Activated CD8-positive, alpha-beta memory T cell treated with anti-CD3 and anti-CD28 coated beads, Interleukin-2, amount 10 ng/mL, durations not matched to agents 7 days and 5 days (primary cell): ENCODE results near the gene SLC35D1. TPM values are rescaled to one million over a fixed set of nuclear protein-coding genes. Genes with fewer than 3 reads are reported as not detected.

Experiments
- ATAC-seq: fragments of 150-1000 bp; cut with Tn5 transposase; one replicate; pipeline ENCODE4 v1.10.0; 2021; ENCODE audit warnings: moderate library complexity
- CTCF ChIA-PET: fragments of 350-600 bp; sonication (Branson Sonifier 250); formaldehyde crosslinking; loops from one replicate; lab custom pipeline; 2021; ENCODE audit warnings: antibody characterized with exemption; lab: Charles Lee
- DNase-seq: peaks from one replicate; pipeline ENCODE4 v3.0.0-alpha.2; 2020
- H3K27ac Mint-ChIP-seq: one replicate; pipeline ENCODE4 v1.8.0; 2021; ENCODE audit warnings: mild to moderate bottlenecking, mixed read lengths
- H3K27me3 Mint-ChIP-seq: one replicate; pipeline ENCODE4 v1.8.0; 2021; ENCODE audit warnings: mixed read lengths
- H3K36me3 Mint-ChIP-seq: one replicate; pipeline ENCODE4 v1.8.0; 2021; ENCODE audit warnings: mild to moderate bottlenecking, mixed read lengths
- H3K4me1 Mint-ChIP-seq: one replicate; pipeline ENCODE4 v1.8.0; 2021; ENCODE audit warnings: mixed read lengths
- H3K4me3 Mint-ChIP-seq: one replicate; pipeline ENCODE4 v1.8.0; 2021; ENCODE audit warnings: mild to moderate bottlenecking, moderate library complexity, mixed read lengths
- H3K9me3 Mint-ChIP-seq: one replicate; pipeline ENCODE4 v1.8.0; 2022; ENCODE audit warnings: low read depth, mixed read lengths
- total RNA-seq, 2 experiments: library from RNA; stranded (reverse); gene quantifications; one replicate each; pipeline ENCODE4 v1.2.3, GENCODE V29; 2021

Gene SLC35D1
- total RNA-seq, 2 experiments from 2014 or later, result 9.1 to 15.2 TPM

DNA sequence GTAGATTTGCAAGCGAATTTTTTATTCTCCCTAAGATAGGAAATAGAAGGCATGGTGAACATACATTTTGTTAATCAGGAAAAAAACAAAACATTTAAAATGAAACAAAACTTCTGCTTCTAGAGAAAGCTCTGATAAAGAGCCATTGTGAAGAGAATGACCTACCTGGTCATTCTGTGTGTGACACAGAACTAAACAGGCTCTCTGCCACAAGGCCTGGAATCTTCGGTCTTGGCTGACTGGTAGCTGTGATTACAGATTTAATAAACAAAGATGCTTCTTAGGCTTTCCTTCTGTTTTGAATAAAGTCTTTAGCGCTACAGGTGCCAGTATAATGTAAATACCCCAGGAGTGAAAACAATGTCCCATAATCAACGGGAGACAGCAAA is 22.1 kb downstream of the SLC35D1 start:
- DNase-seq, result no peak
- Mint-ChIP-seq H3K27ac (no peak overlapping the region), H3K9me3 (peaks cover 5% of the 10 kb centered on the region), H3K4me1 (no peaks in the 10 kb centered on the region), H3K27me3 (no peaks in the 10 kb centered on the region), H3K4me3 (no peak overlapping the region), H3K36me3 (peaks cover 36% of the 10 kb centered on the region)
- CTCF ChIA-PET, result no interaction called here
- ATAC-seq, result no peak

DNA sequence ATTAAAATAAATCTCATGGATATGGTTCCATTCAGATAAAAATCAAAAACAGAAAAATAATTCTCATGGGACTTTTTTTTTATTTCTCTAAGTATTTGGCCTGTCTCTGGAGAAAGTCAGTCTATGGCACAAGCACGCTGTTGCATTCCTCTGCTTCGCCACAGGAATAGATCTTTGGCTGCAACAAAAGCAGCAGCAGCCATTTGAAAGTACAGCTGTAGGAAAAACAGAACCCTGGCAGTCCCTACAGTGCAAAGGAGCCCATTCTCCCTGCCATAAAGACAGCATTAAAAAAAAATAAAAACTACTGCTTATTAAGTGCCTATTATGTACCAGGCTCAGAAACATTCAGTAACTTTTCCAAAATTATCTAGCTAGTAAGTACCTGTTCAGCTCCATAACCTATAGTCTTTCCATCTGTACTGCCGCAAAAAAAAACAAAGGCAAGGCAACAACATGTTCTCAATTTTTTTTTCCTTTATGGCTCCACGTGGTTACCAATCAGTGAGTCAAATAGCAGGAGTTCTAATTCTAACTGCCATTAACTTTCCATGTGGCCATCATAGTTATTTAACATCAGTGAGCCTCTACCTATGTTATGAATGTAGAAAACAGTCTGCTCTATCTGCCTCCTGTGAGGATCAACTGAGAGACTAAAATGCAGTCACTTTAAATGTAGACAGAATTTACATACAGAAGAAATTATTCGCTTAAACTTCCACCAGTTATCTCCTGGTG is 22.7 kb downstream of the SLC35D1 start:
- Mint-ChIP-seq H3K27me3 (no peaks in the 10 kb centered on the region), H3K4me1 (no peaks in the 10 kb centered on the region), H3K4me3 (no peak overlapping the region), H3K27ac (no peak overlapping the region), H3K36me3 (peaks cover 30% of the 10 kb centered on the region), H3K9me3 (peaks cover 3% of the 10 kb centered on the region)
- ATAC-seq (no peak), DNase-seq (no peak)
- CTCF ChIA-PET, result no interaction called here

DNA sequence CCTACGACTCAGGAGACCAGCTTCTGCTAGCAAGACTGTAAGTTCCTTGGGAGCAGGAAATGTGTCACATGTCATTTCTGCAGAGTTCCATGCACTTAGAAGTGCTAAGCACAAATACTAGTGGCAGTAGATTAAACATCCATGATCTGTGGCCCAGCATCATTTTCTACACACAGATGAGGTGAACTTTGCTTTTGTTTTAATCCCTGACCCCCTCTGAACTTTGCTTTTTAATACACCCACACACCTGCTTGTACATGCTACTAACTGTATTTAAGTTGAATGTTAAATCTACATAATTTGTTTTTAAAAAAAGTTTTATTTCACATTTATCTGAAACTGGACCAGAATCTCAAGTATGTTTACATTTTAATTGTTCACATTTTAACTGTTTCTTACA is 24.5 kb downstream of the SLC35D1 start:
- H3K4me3 Mint-ChIP-seq, result no peak overlapping the region
- no peaks in the 10 kb centered on the region for H3K9me3 Mint-ChIP-seq
- CTCF ChIA-PET, result interaction anchor here (0.5 kb wide), 1 partner anchor 379 kb away, joined by 3 read pairs; no protein-coding TSS in a partner anchor
- H3K4me1 Mint-ChIP-seq, result no peaks in the 10 kb centered on the region
- DNase-seq, result no peak
- peaks cover 30% of the 10 kb centered on the region for H3K36me3 Mint-ChIP-seq
- ATAC-seq, result no peak
- H3K27me3 Mint-ChIP-seq, result no peaks in the 10 kb centered on the region
- no peak overlapping the region for H3K27ac Mint-ChIP-seq

DNA sequence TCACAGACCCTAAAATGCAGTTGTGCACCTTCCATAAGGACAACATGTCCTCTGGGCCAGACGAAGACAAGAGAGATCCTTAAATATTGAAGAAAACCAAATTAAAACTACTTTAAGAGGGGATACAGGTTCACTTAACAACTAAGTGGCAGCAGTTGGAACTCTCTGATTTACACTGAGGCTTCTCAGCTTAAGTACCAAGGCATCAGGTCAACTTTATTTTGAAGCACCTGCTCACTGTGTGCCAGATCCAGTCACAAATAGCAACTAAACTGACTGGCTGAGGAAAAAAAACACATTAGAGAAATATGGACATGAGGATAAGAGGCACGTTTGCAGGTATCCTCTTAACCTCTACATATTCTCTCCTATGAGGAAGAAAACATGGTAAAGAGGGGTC is 33.2 kb downstream of the SLC35D1 start:
- no peak overlapping the region for H3K27ac Mint-ChIP-seq
- no peak for DNase-seq
- CTCF ChIA-PET, result interaction anchor here (0.6 kb wide), 1 partner anchor 8 kb away, joined by 3 read pairs; no protein-coding TSS in a partner anchor
- H3K4me1 Mint-ChIP-seq, result no peaks in the 10 kb centered on the region
- no peaks in the 10 kb centered on the region for H3K9me3 Mint-ChIP-seq
- ATAC-seq, result no peak
- no peaks in the 10 kb centered on the region for H3K27me3 Mint-ChIP-seq
- peaks cover 35% of the 10 kb centered on the region for H3K36me3 Mint-ChIP-seq
- no peak overlapping the region for H3K4me3 Mint-ChIP-seq

DNA sequence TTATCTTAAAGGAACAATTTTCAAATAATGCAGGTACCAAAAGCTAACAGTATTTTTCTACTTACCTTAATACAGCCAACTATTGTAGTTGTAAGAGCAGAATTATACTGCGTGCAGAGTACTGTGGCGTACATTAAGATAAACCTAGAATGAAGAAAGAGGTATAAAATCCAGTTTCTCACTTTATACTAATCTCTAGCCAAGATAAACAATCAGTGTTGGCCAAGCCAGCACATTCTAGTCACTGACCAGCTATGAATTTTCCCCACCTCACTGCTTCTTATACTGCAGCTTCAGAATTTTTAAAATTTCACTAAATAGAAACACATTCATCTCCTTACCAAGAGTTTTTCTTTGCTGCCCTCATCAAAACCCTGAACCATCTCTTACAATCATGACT is 33.6 kb downstream of the SLC35D1 start:
- H3K36me3 Mint-ChIP-seq, result peaks cover 33% of the 10 kb centered on the region
- no peaks in the 10 kb centered on the region for H3K27me3 Mint-ChIP-seq
- CTCF ChIA-PET, result interaction anchor here (0.6 kb wide), 1 partner anchor 8 kb away, joined by 3 read pairs; no protein-coding TSS in a partner anchor
- no peak for ATAC-seq
- H3K4me3 Mint-ChIP-seq, result no peak overlapping the region
- H3K4me1 Mint-ChIP-seq, result no peaks in the 10 kb centered on the region
- no peak for DNase-seq
- H3K27ac Mint-ChIP-seq, result no peak overlapping the region
- H3K9me3 Mint-ChIP-seq, result no peaks in the 10 kb centered on the region

DNA sequence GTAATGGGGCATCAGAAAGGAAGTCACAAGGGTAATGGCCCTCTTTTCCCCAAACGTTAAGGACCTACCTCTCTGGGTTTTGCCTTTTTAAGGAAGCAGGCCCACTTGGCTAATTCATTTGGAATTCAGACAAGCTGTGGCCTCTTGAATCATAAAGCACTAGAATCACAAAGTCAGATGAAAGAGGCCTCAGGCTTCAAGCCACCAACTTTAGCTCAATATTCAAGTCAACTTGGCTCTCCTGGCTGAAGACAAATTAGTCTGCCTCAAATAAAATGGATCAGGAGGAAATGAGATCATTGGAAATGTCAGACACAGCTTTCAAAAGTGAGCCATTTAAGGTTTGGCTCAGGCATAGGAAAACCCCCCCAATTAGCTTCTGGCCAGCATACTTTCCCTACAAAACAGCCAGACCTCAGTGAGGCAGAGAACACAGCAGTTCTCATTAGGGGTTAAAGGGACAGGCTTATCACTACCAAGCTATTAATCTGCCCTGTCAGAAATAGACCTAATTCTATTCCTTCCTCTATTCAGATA is 34.3 kb downstream of the SLC35D1 start:
- H3K4me1 Mint-ChIP-seq, result no peaks in the 10 kb centered on the region
- H3K27ac Mint-ChIP-seq, result no peak overlapping the region
- peaks cover 30% of the 10 kb centered on the region for H3K36me3 Mint-ChIP-seq
- CTCF ChIA-PET, result no interaction called here
- no peak for ATAC-seq
- H3K27me3 Mint-ChIP-seq, result no peaks in the 10 kb centered on the region
- H3K9me3 Mint-ChIP-seq, result no peaks in the 10 kb centered on the region
- DNase-seq, result no peak
- H3K4me3 Mint-ChIP-seq, result no peak overlapping the region

DNA sequence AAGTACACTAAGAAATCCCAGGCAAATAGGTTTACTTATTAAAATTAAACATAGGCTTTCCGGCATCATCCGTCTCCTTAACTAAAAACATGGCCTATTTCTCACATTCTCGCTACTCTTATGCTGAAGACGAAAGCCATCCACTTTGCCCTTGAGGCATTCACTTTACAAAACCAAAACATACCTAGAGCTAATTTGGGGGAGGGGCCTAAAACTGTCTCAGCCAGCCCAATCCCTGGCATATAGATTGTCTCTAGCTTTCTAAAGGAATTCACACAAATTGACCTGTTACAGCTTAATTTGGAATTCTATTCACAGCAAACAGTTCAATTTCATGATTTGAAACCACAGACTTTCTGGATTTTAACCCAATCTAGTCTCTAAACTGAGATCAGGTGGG is 34.8 kb downstream of the SLC35D1 start:
- peaks cover 29% of the 10 kb centered on the region for H3K36me3 Mint-ChIP-seq
- no peak for ATAC-seq
- DNase-seq, result no peak
- H3K9me3 Mint-ChIP-seq, result no peaks in the 10 kb centered on the region
- H3K27ac Mint-ChIP-seq, result no peak overlapping the region
- H3K27me3 Mint-ChIP-seq, result no peaks in the 10 kb centered on the region
- CTCF ChIA-PET, result no interaction called here
- no peak overlapping the region for H3K4me3 Mint-ChIP-seq
- no peaks in the 10 kb centered on the region for H3K4me1 Mint-ChIP-seq

DNA sequence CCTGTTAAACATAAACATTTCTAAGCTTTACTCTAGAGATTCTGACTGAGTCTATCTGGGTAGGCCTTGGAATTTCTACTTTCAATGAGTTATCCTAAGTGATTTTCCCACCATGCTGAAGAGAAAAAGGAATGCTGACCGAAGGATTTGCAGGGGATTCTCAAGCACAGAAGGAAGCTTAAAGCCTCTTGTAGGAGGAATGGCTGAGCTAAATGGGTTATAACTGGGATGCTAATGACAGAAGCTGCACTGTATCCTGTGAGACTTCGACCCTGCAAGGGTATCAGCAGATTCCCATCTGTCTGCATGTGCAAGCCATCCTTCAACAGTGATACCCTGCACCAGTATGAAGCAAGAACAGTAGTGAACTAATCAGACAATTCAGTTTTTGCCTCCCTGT is 35.4 kb downstream of the SLC35D1 start:
- DNase-seq (no peak), ATAC-seq (no peak)
- H3K4me1 Mint-ChIP-seq, result peaks cover under 1% of the 10 kb centered on the region
- no peaks in the 10 kb centered on the region for H3K27me3 Mint-ChIP-seq
- H3K9me3 Mint-ChIP-seq, result no peaks in the 10 kb centered on the region
- peaks cover 30% of the 10 kb centered on the region for H3K36me3 Mint-ChIP-seq
- no peak overlapping the region for H3K4me3 Mint-ChIP-seq
- CTCF ChIA-PET, result interaction anchor here (0.8 kb wide), 1 partner anchor 131 kb away, joined by 3 read pairs; no protein-coding TSS in a partner anchor
- no peak overlapping the region for H3K27ac Mint-ChIP-seq

DNA sequence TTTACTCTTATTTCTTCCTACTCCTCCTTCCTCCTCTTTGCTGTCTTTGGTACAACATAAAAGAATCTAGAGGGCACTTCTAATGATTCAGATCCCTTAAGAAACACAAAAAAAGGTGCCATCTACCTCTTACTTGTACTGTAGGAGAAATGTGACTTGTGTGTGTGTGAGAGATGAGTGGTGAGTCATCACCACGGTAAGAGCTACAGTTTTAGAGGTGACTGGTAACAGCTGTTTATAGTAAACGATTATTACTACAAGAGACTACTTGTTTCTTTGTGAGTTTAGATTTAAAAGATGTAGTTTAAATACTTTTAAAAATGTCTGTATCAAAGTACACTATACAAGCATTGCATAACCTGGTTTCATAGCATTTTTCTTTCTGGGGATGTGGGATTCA is 40.4 kb downstream of the SLC35D1 start:
- H3K36me3 Mint-ChIP-seq, result peaks cover 42% of the 10 kb centered on the region
- CTCF ChIA-PET, result no interaction called here
- no peak overlapping the region for H3K4me3 Mint-ChIP-seq
- H3K27ac Mint-ChIP-seq, result no peak overlapping the region
- peaks cover 2% of the 10 kb centered on the region for H3K9me3 Mint-ChIP-seq
- H3K4me1 Mint-ChIP-seq, result peaks cover 2% of the 10 kb centered on the region
- DNase-seq (no peak), ATAC-seq (no peak)
- H3K27me3 Mint-ChIP-seq, result no peaks in the 10 kb centered on the region

DNA sequence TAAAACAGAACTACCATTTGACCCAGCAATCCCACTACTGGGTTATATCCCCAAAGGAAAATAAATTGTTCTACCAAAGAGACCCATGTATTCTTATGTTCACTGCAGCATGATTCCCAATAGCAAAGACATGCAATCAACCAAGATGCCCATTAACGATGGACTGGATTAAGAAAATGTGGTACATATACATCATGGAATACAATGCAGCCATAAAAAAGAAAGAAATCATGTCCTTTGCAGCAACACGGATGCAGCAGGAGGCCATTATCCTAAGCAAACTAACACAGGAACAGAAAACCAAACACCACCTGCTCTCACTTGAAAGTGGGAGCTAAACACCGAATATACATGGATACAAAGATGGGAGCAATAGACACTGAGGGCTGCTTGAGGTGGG is 44.2 kb downstream of the SLC35D1 start:
- DNase-seq (no peak), ATAC-seq (no peak)
- peaks cover 2% of the 10 kb centered on the region for H3K4me1 Mint-ChIP-seq
- H3K4me3 Mint-ChIP-seq, result no peak overlapping the region
- CTCF ChIA-PET, result interaction anchor here (1.1 kb wide), 1 partner anchor 203 kb away, joined by 3 read pairs; no protein-coding TSS in a partner anchor
- H3K27me3 Mint-ChIP-seq, result no peaks in the 10 kb centered on the region
- peaks cover 2% of the 10 kb centered on the region for H3K9me3 Mint-ChIP-seq
- H3K27ac Mint-ChIP-seq, result no peak overlapping the region
- peaks cover 42% of the 10 kb centered on the region for H3K36me3 Mint-ChIP-seq

DNA sequence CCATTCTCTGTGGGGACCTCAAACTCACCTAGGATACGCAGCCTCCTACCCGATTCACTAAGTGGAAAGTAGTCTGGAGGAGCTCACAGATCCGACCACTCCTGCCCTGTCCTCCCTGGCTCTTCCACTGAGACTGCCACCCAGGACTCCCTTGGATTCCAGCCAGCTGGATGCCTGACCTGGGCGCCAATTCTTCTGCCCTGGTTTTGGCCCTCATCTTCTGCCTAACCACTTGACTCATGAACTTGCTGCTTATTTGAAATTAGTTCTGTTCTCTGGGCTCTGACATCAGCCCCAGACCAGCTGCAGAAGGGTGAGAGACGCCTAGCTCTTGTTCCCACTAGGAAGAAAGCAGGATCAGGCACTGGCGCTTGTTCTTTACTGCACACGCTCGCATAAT is 48.9 kb downstream of the SLC35D1 start:
- DNase-seq (no peak), ATAC-seq (no peak)
- H3K36me3 Mint-ChIP-seq, result peaks cover 34% of the 10 kb centered on the region
- no peak overlapping the region for H3K27ac Mint-ChIP-seq
- H3K4me1 Mint-ChIP-seq, result no peaks in the 10 kb centered on the region
- peaks cover 2% of the 10 kb centered on the region for H3K9me3 Mint-ChIP-seq
- no peaks in the 10 kb centered on the region for H3K27me3 Mint-ChIP-seq
- no peak overlapping the region for H3K4me3 Mint-ChIP-seq
- CTCF ChIA-PET, result interaction anchor here (1.3 kb wide), 1 partner anchor 9 kb away, joined by 5 read pairs; no protein-coding TSS in a partner anchor

DNA sequence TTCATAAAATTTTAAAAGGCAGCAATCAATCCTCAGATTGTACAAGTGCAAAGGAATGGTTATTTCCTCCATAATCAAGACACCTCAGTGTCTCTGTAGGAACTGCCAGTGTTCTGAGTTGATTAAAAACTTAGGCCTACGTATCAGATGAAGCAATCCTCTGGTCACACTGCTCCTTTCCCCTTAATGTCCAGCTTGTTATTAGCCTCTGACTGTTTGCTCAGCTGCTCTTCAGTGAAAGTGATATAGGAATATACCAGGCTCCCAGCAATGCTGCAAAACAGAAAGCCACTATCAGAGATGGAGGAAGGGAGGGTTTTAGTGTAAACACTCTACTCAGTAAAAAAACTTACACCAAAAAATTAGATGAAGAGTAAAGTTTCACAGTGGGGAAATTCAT is 49.8 kb downstream of the SLC35D1 start:
- Mint-ChIP-seq H3K27ac (no peak overlapping the region), H3K9me3 (no peaks in the 10 kb centered on the region), H3K27me3 (no peaks in the 10 kb centered on the region), H3K36me3 (peaks cover 25% of the 10 kb centered on the region), H3K4me1 (no peaks in the 10 kb centered on the region), H3K4me3 (no peak overlapping the region)
- ATAC-seq, result no peak
- CTCF ChIA-PET, result interaction anchor here (1.3 kb wide), 1 partner anchor 8 kb away, joined by 5 read pairs; no protein-coding TSS in a partner anchor
- no peak for DNase-seq

DNA sequence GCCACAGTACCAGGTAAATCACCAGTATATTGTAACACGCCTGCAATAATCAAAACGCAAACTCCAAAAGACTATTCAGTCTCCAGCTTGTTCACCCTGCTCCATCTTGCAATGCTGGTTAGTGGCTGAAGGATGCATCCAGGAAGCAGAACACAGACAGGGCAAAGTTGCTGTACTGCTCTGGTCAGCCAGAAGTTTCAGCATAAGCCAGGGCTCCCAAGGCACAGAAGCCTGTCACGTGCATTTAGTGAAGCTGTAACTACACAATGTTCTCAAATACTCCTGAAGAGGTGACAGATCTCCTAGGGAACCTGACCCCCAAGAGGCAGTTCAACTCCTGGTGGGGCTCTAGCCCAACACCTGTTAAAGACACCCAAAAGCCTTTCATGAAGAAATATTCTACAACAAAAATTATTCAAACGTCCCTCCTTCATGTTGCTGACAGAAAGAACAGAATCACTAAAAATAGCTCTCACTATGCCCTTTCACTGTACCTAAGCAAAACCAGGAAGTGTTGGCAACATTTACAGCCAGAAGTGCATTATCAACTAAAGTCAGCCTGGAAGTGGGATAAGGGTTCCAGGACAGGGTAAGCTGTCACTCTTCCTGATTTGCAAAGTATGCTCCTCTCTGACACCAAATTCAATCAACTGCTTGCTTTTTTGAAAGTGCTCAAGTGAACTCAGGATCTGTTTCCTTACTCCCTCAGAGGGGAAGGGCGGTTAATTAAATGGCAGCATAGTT is 52.1 kb downstream of the SLC35D1 start:
- CTCF ChIA-PET, result interaction anchor here (1.5 to 1.7 kb wide), 2 partner anchors 147 to 210 kb away, joined by 6 read pairs; no protein-coding TSS in a partner anchor
- H3K4me3 Mint-ChIP-seq, result no peak overlapping the region
- H3K27ac Mint-ChIP-seq, result no peak overlapping the region
- H3K4me1 Mint-ChIP-seq, result peaks cover 8% of the 10 kb centered on the region
- no peak for ATAC-seq
- DNase-seq, result no peak
- peaks cover 20% of the 10 kb centered on the region for H3K36me3 Mint-ChIP-seq
- no peaks in the 10 kb centered on the region for H3K9me3 Mint-ChIP-seq
- no peaks in the 10 kb centered on the region for H3K27me3 Mint-ChIP-seq
